Astrocyte of the spinal cord (primary cell): ENCODE results near the gene DDX56.

Experiments used
- DNase-seq: peaks from one replicate; pipeline ENCODE4 v3.0.0; 2011; ENCODE audit warnings: low read depth, low spot score
- H3K4me3 ChIP-seq: 2 replicates; pipeline ENCODE4 v1.5.1; 2011; ENCODE audit warnings: low read depth, mild to moderate bottlenecking, low read length, moderate library complexity
- in situ Hi-C: cut with HindIII; loops from 2 replicates; pipeline ENCODE4 v1.10.0; 2017; ENCODE audit warnings: low sequenced_read_pairs
- TF ChIP-seq, protein P1 (sequence below): IDR thresholded peaks from 2 replicates; pipeline ENCODE4 v1.5.1; 2012; ENCODE audit warnings: low read depth, mild to moderate bottlenecking, low read length, inconsistent platforms

Gene DDX56

DNA sequence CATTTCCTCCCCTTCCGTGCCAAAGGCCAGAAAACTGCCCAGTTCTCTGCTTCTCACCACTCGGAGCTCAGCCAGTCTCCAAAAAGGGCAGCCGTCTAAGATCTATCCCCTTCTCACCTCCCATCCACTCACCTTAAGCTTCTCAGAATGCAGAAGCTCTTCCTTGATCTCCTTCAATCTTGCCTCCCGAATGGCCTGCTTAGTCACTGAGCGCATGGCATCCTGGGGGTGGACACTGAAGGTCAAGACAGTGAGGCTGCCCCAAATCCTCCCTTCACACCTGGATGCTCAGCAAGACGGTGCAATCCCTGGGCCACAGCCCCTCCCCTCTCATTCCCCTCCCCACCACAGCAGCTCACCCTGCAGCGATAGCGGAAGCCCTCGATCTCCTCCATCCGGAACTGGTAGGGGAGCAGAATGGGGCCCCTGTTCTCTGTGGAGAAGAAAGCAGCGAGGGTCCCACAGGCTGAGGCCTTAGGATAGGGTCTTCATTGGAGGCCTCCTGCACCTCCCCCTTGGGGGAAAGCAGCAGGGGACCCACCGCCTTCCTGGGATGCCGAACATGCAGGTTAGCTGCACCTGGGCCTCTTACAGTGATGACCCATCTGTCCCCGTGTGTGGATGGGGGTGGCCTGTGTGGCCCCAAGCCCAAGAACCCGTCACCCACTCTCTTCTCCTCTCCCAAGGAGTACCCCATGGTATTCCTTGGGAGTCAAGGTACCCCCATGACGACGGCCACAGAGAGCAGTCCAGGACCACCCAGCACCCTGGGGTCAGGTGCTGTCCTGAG, 4.7 kb downstream of the DDX56 start:
- in situ Hi-C loops: no loop called here
- no peak for DNase-seq
- TF ChIP-seq, protein P1, sequence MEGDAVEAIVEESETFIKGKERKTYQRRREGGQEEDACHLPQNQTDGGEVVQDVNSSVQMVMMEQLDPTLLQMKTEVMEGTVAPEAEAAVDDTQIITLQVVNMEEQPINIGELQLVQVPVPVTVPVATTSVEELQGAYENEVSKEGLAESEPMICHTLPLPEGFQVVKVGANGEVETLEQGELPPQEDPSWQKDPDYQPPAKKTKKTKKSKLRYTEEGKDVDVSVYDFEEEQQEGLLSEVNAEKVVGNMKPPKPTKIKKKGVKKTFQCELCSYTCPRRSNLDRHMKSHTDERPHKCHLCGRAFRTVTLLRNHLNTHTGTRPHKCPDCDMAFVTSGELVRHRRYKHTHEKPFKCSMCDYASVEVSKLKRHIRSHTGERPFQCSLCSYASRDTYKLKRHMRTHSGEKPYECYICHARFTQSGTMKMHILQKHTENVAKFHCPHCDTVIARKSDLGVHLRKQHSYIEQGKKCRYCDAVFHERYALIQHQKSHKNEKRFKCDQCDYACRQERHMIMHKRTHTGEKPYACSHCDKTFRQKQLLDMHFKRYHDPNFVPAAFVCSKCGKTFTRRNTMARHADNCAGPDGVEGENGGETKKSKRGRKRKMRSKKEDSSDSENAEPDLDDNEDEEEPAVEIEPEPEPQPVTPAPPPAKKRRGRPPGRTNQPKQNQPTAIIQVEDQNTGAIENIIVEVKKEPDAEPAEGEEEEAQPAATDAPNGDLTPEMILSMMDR: no peak
- H3K4me3 ChIP-seq: no peak overlapping the region

DNA sequence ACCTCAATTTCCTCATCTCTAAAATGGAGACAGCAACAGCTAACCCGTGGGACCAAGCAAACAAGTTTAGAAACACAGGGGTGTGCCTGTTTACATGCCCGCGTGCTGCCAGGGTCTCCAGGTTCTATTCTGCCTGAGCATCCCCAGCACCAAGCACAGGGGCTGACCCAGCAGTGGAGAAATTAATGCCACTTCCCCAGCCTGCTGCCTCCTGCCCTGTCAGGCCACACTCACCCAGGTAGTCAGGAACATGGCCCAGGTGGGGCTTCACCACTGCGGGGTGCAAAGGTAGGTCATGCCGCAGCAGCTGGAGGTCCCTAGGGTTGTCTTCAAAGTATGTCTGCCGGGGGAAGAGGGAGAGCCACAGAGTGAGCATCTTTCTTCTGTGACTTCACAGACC, 5.8 kb downstream of the DDX56 start:
- in situ Hi-C loops: no loop called here
- TF ChIP-seq, protein P1: no peak
- DNase-seq: no peak
- no peak overlapping the region for H3K4me3 ChIP-seq

DNA sequence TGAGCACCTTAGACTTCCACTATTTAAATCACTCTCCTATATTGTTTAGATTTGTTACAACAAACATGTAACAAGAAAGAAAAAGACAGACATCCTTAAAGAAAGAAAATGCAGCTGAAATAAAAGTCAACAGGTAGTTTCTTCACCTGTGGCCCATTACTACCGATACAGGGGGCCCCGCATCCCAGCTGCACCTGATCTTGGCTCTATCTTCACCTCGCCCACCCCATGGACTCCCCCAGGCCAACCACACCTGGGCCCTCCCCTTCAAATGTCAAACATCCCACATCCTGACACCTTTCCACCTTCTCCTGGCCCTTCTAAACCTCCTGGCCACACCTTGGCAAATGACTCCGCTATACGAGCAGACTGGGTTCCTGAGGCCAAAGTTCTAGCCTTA, 7.0 kb downstream of the DDX56 start:
- in situ Hi-C loops: no loop called here
- TF ChIP-seq, protein P1: no peak
- DNase-seq: no peak
- no peak overlapping the region for H3K4me3 ChIP-seq

DNA sequence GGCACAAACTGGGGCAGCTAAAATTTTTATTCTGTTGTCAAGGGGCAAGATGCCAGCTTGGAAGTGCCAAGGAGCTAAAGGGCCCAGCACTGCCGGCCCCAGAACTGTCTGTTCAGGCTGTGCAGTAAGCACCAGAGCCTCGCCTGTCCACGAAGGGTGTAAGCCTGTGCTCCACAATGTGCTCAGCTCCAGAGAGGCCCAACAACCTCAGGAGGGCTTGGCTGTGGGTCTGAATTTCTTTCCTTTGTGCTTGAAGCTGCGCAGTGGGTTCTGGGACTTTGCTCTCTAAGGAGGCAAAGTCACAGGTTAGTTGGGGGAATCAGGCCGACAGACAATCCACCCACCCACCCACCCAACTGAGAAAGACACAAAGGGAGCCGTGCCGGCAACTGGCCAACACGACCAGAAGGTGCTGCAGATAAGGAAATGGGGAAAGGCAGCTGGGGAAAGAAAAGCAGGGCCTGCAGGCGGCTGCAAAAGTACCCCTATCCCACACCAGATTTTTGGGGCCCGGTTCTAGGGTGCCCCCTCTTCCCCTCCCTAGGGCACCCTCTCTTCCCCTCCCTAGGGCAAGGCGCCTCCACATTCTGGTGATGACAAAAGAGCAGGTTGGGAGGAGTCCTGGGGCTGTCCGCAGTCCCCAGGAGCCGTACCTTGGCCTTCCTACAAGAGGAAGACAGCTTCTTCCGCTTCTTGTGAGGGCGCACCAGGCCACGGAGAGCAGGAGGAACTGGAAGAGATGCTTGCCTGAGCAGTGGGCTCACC, 7.7 kb downstream of the DDX56 start:
- H3K4me3 ChIP-seq: no peak overlapping the region
- no peak for DNase-seq
- in situ Hi-C loops: no loop called here
- TF ChIP-seq, protein P1: no peak

DNA sequence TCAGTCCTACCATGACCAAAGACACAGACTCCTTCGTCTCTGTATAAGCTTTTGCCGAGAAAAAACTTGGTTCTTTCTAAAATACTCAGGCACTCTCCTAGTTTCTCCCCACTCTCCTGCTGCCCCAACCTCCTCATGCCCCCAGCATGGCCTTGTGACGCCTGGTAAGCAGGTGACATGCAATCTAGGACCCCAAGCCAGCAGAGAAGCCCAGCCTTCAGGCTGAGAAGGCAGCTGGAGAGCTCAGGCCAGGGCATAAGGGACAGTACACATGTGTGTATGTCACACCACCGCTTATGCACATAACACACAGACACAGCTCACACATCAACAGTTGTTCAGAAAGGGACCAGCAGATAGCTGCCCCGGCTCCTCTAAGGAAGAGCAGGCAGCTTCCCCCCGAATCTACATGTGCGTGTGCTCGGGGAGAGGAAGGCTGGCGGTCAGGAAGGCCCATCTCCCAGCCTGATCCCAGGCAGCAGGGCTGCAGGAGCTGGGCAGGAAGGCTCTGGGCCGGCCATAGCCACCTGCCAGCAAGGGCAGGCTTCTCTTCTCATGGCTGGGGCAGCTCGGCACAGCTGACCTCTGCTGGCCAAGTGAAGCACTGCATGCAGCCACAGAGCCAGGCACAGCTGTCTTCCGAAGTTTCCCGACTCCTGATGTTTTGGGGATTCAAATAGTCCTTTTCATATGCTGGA, 8.5 kb downstream of the DDX56 start:
- peak; percentile 53 for DNase-seq
- TF ChIP-seq, protein P1: peak; percentile 99
- H3K4me3 ChIP-seq: no peak overlapping the region
- in situ Hi-C loops: no loop called here

DNA sequence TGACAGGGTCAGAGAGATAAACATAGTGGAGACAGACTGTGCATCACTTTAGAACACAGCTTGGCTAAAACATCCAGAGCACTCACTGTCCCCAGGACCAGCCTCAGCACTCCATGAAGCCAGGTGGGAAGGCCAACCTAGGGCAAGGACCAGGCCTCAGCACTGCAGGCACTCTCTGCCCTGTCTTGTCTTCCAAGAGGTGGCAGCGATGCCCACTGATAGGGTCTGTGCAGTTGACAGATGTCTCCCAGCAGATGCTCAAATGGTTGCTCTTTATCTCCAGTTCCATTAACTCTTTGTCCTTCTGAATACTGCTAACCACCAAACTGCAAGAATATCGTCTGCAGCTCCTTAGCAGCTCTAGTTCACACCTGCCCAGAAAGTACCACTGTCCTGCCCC, 9.1 kb downstream of the DDX56 start:
- H3K4me3 ChIP-seq: no peak overlapping the region
- DNase-seq: no peak
- in situ Hi-C loops: no loop called here
- TF ChIP-seq, protein P1: no peak
